HG02571 (cell line): Measurements from ENCODE around the gene LRP1B.
A peak's percentile ranks its signal among the peaks of the same experiment; 100 is the strongest.
"Not testable (repeated sequence)": the region's sequence is repeated elsewhere in the genome, so short reads cannot be mapped to it uniquely, and the experiment has no call there.

ENCODE experiments used
- ATAC-seq: cut with Tn5 transposase; IDR thresholded peaks from one replicate; pipeline ENCODE4 v1.9.1; 2021; ENCODE audit warnings: mild to moderate bottlenecking, moderate library complexity; ENCODE audit not compliant: unreplicated experiment

Gene LRP1B

GRCh38 chr2:140600116-140600515 is 1530.7 kb downstream of the LRP1B start:
- no peak for ATAC-seq

DNA sequence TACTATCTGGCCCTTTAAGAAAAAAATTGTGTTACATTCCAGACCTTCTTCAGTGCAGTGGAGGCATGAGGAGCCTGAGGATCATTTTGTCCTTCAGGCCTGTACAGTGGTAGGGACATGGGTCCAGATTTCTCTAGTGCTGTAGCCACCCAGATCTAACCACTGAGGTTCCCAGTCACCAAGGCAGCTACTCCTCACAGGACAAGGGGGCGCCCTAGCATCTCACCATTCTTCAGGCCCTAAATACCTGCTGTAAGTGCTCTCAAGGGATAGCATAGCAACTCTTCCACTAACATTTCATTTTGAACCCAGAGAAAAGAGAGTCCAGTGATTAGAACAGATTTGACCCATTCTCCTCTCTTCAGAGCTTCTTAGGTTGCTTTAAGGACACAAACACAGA is 1533.0 kb downstream of the LRP1B start:
- no peak for ATAC-seq

DNA sequence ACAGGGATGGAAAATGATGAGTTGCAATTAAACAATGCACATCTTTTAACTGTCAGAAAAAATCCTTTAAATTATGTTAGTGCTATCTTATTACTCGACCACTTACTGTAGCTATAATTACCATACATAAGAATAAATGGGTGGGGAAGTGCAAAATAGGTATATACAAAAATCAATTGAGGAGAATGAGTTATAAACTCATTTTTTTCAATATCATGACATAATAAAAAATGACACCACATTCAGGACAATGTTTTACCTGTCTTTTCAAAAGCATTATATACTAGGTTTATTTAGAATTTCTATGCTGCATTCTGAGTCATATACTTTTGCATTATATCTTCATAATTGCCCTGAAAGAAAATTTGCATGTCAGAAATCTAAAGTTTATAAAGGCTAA is 1533.6 kb downstream of the LRP1B start:
- no peak for ATAC-seq

DNA sequence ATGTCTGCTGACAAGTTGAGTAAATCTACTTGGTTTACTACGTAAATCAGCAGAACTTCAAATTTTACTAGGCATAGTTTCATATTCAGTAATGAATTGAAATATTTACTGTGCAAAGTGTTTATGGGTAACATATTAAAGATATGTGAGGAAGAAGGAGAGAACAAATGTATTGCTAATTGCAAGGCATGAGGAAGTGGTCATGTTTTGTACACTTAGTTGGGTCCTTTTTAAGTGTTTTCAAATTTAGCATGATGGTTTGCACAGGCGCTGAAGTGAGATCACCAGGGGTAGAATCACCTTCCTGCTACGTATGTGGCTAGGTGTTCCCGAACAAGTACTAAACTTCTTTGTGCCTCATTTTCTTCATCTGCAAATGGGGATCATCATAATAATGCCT is 1534.4 kb downstream of the LRP1B start:
- no peak for ATAC-seq

DNA sequence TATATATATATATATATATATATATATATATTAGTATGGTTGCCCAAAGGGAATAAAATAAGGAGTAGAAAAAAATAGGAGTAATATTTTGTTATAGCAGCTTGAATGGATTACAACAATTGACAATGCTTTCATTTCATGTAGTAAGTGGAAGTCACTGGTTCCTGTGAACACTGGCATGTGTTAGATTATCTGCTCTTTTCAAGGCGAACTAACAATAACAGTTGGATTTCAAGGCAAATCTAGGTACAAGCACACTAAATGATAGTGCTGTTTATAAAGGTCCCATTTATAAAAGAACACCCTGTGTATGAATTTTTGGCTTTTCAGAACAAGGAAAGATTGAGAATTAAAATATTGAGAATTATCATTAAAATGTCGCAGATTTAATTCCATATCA is 1535.7 kb downstream of the LRP1B start:
- no peak for ATAC-seq

GRCh38 chr2:140593132-140593531 is 1537.7 kb downstream of the LRP1B start:
- ATAC-seq, result no peak

- no peak for ATAC-seq
Measured at GRCh38 chr2:140589696-140590095, 1541.1 kb downstream of the LRP1B start.

- no peak for ATAC-seq
Measured at GRCh38 chr2:140589273-140589672, 1541.5 kb downstream of the LRP1B start.

GRCh38 chr2:140586379-140586778 is 1544.4 kb downstream of the LRP1B start:
- peak; percentile 97 for ATAC-seq

DNA sequence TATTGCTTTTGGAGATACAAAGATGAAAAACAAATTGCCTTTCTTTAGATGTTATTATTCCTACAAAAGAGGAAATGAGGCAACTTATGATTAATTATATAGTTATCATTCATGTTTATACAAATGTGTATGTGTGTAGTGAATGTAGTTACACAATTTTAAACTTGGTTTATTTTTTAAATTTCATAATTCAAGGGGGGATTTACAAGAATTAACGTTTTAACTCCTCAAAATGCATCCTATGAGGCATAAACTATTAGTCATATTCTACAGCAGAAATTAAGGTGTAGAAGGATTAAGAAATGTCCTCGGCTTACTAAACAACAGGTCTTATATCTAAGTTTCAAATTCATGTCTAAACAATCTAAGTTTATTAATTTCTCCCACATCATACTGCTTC is 1545.8 kb downstream of the LRP1B start:
- ATAC-seq, result no peak

GRCh38 chr2:140584471-140584870 is 1546.3 kb downstream of the LRP1B start:
- no peak for ATAC-seq

- no peak for ATAC-seq
Measured at GRCh38 chr2:140580532-140581151, 1550.2 kb downstream of the LRP1B start.

DNA sequence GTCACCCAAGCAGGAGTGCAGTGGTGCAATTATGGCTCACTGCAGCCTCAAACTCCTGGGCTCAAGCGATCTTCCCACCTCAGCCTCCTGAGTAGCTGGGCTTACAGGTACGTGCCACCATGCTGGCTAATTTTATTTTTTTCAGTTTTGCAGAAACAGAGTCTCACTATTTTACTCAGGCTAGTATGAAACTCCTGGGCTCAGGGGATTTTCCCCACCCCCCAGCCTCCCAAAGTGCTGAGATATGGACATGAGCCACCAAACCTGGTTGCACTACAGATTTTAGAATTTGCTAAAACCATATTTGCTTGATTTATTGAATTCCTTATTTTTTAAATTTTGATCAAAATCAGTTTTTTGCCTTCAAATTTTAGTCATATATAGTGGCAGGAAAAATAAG is 1553.4 kb downstream of the LRP1B start:
- ATAC-seq, result no peak

- ATAC-seq, result no peak
Measured at GRCh38 chr2:140567734-140568133, 1563.1 kb downstream of the LRP1B start.

DNA sequence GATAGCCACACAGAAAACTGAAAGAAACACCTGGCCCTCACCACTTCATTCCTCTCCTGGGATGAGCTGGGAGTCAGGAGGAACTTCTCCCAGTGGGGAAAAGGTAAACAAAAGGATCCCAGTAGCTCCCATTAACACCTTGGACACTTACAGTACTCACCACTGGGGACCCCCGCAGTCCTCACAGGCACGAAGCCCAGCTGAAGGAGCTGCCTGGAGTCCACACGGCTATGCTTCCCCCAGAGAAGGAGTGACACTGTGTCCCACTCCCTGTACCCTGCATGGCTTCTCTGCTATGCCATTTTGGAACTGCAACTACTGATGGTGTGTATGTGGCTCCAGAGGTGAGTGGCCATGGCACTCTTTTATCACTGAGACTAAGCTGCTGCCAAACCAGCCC is 1565.1 kb downstream of the LRP1B start:
- ATAC-seq, result no peak

GRCh38 chr2:140555701-140556100 is 1575.1 kb downstream of the LRP1B start:
- ATAC-seq, result no peak

DNA sequence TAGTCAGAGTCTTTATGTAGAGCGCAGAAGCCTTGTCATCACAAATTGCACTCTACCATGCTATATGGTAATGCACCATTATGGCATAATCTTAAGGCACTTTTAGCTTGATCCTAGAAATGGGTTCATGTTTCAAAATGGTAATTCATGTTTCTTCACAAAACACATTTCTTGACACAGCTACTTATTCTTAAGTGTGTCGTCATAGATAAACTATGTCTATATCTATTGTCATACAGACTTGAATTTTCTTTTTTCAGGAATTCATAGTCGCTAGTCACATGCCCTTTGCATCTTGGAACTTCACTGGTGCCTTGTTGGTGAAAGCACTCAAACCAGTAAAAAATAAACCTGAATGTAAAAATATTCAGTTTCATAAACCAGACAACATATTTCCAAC is 1578.2 kb downstream of the LRP1B start:
- no peak for ATAC-seq

DNA sequence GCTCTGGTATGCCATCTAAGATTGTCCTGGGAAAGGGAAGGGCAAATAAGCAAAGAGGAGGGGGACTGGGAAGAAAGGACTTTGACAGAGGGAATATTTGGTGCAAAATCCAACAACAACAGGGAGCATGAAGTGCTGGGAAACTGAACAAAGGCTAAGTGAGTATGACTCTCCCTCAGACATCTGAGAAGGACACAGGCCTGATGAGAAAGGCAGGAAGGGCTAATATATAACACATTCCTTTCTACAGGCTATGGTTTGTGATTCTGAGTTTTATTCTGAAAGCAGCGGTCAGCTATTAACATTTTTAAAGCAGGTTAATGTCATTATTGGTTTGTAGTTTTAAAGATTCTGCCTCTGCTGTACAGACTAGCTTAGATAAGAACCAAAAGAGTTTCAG is 1579.5 kb downstream of the LRP1B start:
- ATAC-seq, result no peak

- ATAC-seq, result no peak
Measured at GRCh38 chr2:140550821-140551220, 1580.0 kb downstream of the LRP1B start.

DNA sequence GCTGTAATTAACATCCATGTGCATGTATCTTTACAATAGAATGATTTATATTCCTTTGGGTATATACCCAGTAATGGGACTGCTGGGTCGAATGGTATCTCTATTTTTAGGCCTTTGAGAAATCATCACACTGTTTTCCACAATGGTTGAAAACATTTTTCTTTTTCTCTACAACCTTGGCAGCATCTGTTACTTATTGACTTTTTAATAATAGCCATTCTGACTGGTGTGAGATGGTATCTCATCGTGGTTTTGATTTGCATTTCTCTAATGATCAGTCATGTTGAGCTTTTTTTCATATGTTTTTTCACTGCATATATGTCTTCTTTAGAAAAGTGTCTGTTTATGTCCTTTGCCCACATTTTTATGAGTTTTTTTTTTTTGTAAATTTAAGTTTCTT is 1586.0 kb downstream of the LRP1B start:
- not testable (repeated sequence) for ATAC-seq

DNA sequence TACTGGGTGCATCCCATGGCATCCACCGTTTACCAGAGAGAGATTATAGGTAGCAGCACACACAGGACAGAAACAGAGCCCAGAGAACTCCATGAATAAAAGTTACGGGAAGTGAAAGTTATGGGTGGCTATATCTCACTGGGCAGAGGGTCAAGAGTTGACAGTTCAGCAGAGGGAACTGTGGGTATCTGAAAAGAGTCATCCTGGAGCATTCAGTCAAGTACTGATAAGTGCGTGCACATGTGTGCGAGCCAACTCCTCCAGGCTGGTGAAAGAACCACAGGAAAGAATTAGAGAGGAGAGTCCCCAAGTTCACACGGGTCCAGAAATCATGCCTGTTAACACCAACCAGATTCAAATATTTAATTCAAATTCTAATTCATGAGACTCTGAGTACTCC is 1588.2 kb downstream of the LRP1B start:
- no peak for ATAC-seq

- no peak for ATAC-seq
Measured at GRCh38 chr2:140539242-140539875, 1591.5 kb downstream of the LRP1B start.

DNA sequence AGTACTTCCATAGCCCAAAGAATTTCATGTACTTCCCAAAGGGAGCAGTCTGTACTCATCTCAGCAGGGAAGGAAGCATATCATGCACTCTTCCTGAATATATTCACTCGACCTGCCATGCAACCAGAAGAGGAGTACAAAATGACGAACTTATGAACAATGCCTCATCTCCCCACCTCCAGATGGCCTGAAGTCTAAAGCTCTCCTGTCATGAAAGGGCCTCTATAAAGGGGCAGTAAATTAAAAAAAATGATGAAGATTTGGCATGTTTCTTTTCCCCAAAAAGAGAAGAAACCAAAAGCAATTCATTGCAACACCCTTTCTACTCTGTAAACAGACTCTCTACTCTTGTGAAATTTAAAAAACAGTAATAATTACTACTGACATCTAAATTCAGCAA is 1601.1 kb downstream of the LRP1B start:
- no peak for ATAC-seq
